ENCODE results near the gene HCRTR1.

Gene HCRTR1

GRCh38 chr1:31672986-31673385 lies 55.5 kb downstream of the HCRTR1 start:
- no peak for DNase-seq (ENCODE audit: low read depth)
- no peak overlapping the region for H3K4me3 ChIP-seq (ENCODE audit: low read depth, low read length)
- TF ChIP-seq CTCF (IDR thresholded peaks at IDR 0.05; ENCODE audit: insufficient read depth, low read depth, low read length, missing control alignments) = no peak

GRCh38 chr1:31673433-31673832 lies 55.9 kb downstream of the HCRTR1 start:
- no peak for DNase-seq (ENCODE audit: low read depth)
- no peak overlapping the region for H3K4me3 ChIP-seq (ENCODE audit: low read depth, low read length)
- no peak for TF ChIP-seq CTCF (IDR thresholded peaks at IDR 0.05; ENCODE audit: insufficient read depth, low read depth, low read length, missing control alignments)

- TF ChIP-seq CTCF (IDR thresholded peaks at IDR 0.05; ENCODE audit: insufficient read depth, low read depth, low read length, missing control alignments) = no peak
- DNase-seq (ENCODE audit: low read depth) = no peak
- H3K4me3 ChIP-seq (ENCODE audit: low read depth, low read length) = no peak overlapping the region
Observed at GRCh38 chr1:31674626-31675025, 57.1 kb downstream of the HCRTR1 start.

- no peak overlapping the region for H3K4me3 ChIP-seq (ENCODE audit: low read depth, low read length)
- no peak for DNase-seq (ENCODE audit: low read depth)
- TF ChIP-seq CTCF (IDR thresholded peaks at IDR 0.05; ENCODE audit: insufficient read depth, low read depth, low read length, missing control alignments) = no peak
Observed at GRCh38 chr1:31675161-31675560, 57.7 kb downstream of the HCRTR1 start.

- TF ChIP-seq CTCF (IDR thresholded peaks at IDR 0.05; ENCODE audit: insufficient read depth, low read depth, low read length, missing control alignments) = no peak
- no peak for DNase-seq (ENCODE audit: low read depth)
- H3K4me3 ChIP-seq (ENCODE audit: low read depth, low read length) = no peak overlapping the region
Observed at GRCh38 chr1:31675756-31676155, 58.3 kb downstream of the HCRTR1 start.

Data from GM12865 (cell line).